HepG2 (cell line): ENCODE data around the gene PHACTR3. TPM values are rescaled to one million over a fixed set of nuclear protein-coding genes. Genes with fewer than 3 reads are reported as not detected.

Experiments used
- ATAC-seq: fragments of 200-7000 bp; cut with Tn5 transposase; 3 replicates; pipeline ENCODE4 v1.9.1; 2020; ENCODE audit warnings: mild to moderate bottlenecking, moderate library complexity
- BruUV-seq: library from RNA; stranded (reverse); fragments of 400-500 nt; replicated peaks from 2 replicates; lab custom pipeline; 2021; lab: Mats Ljungman, UMichigan
- CTCF ChIA-PET: fragments of 300-600 bp; formaldehyde crosslinking; extraction: SDS; loops from one replicate; lab custom pipeline; 2021; ENCODE audit warnings: low total read pairs, inconsistent platforms, low intra/inter-chr PET ratio; lab: Yijun Ruan, JAX
- POLR2A ChIA-PET: fragments of 350-600 bp; sonication (Branson Sonifier 250); formaldehyde crosslinking; loops from one replicate; lab custom pipeline; 2020; ENCODE audit warnings: antibody characterized with exemption, inconsistent platforms; lab: Yijun Ruan, JAX
- DNase-seq: peaks from one replicate; pipeline ENCODE4 v3.0.0-alpha.2; 2015; ENCODE audit warnings: low spot score
- FAIRE-seq: peaks from 3 replicates; lab custom pipeline; 2011; peaks lifted over from hg19 to GRCh38; lab: Jason Lieb, UNC
- H2AFZ ChIP-seq: one replicate; pipeline ENCODE4 v1.6.1; 2011; ENCODE audit warnings: low read length, inconsistent platforms
- H3K27ac ChIP-seq: fragments of 300-600 bp; 3 replicates; pipeline ENCODE4 v1.8.0; 2011; ENCODE audit warnings: mixed run types, mild to moderate bottlenecking, mixed read lengths, low read length, inconsistent platforms; ENCODE audit not compliant: insufficient read depth; ENCODE audit errors: extremely low read length
- H3K27me3 ChIP-seq, 2 experiments: fragments of 200-600 bp in 1 of 2; 2 replicates in 1 of 2; 3 replicates in 1 of 2; pipeline versions ENCODE4 v1.6.0 to v1.8.0; 2011; ENCODE audit warnings: low read length in 2 of 2, mild to moderate bottlenecking in 2 of 2, moderate library complexity in 2 of 2, inconsistent platforms in 1 of 2; ENCODE audit not compliant: insufficient read depth in 2 of 2, control insufficient read depth in 1 of 2
- H3K36me3 ChIP-seq, 2 experiments: fragments of 200-600 bp in 1 of 2; replicated peaks in 1 of 2; 2 replicates in 1 of 2; 3 replicates in 1 of 2; pipeline versions ENCODE4 v1.5.1 to v1.8.0; 2011; ENCODE audit warnings: low read length in 2 of 2, inconsistent platforms in 1 of 2; ENCODE audit not compliant: insufficient read depth in 2 of 2, control insufficient read depth in 1 of 2
- H3K4me1 ChIP-seq: 2 replicates; pipeline ENCODE4 v1.5.1; 2012; ENCODE audit warnings: low read length, inconsistent platforms; ENCODE audit not compliant: insufficient read depth
- H3K4me2 ChIP-seq: 2 replicates; pipeline ENCODE4 v1.6.0; 2011; ENCODE audit warnings: low read depth, low read length, inconsistent platforms
- H3K4me3 ChIP-seq, 3 experiments: fragments of 200-600 bp in 1 of 3; sonication (generic), shearing (Covaris generic) in 1 of 3; replicated peaks in 1 of 3; 2 replicates each; pipeline ENCODE4 v1.5.1; 2011 to 2016; ENCODE audit warnings: low read length in 3 of 3, inconsistent platforms in 2 of 3, low read depth in 2 of 3, mild to moderate bottlenecking in 2 of 3, control low read depth in 1 of 3, mixed read lengths in 1 of 3; ENCODE audit not compliant: insufficient read depth in 1 of 3
- H3K79me2 ChIP-seq: one replicate; pipeline ENCODE4 v1.6.1; 2011; ENCODE audit warnings: low read length, inconsistent platforms; ENCODE audit not compliant: insufficient read depth
- H3K9ac ChIP-seq: 2 replicates; pipeline ENCODE4 v1.6.0; 2011; ENCODE audit warnings: mild to moderate bottlenecking, low read depth, low read length, inconsistent platforms; ENCODE audit not compliant: insufficient read depth
- H3K9me3 ChIP-seq: 2 replicates; pipeline ENCODE4 v1.5.1; 2012; ENCODE audit warnings: mild to moderate bottlenecking, low read length
- H4K20me1 ChIP-seq: 2 replicates; pipeline ENCODE4 v1.6.0; 2011; ENCODE audit warnings: inconsistent platforms, mild to moderate bottlenecking, low read length, moderate library complexity; ENCODE audit not compliant: insufficient read depth
- ARHGAP35 ChIP-seq: sonication (generic); formaldehyde crosslinking; IDR thresholded peaks from 2 replicates; pipeline ENCODE4 v1.9.0; 2022; ENCODE audit warnings: mild to moderate bottlenecking, inconsistent platforms, moderate library complexity, missing genetic modification reagents, borderline replicate concordance
- ARID2 ChIP-seq: sonication (generic); formaldehyde crosslinking; IDR thresholded peaks from 2 replicates; pipeline ENCODE4 v1.8.1; 2022; ENCODE audit warnings: mild to moderate bottlenecking, missing genetic modification reagents, borderline replicate concordance
- ATF7 ChIP-seq, 2 experiments: fragments of 450-650 bp in 1 of 2; sonication (generic) in 1 of 2; formaldehyde crosslinking in 1 of 2; IDR thresholded peaks; 2 replicates each; pipeline versions ENCODE4 v1.4.0 to v1.6.1; 2016 to 2020; ENCODE audit warnings: antibody characterized with exemption in 1 of 2, mild to moderate bottlenecking in 1 of 2, missing genetic modification reagents in 1 of 2
- CENPBD1 ChIP-seq: sonication (generic); formaldehyde crosslinking; IDR thresholded peaks from 2 replicates; pipeline ENCODE4 v1.8.0; 2022; ENCODE audit warnings: missing genetic modification reagents, low read depth, mild to moderate bottlenecking, borderline replicate concordance
- EHMT2 ChIP-seq: fragments of 200-600 bp; sonication (generic); IDR thresholded peaks from 2 replicates; pipeline ENCODE4 v1.7.0; 2017; ENCODE audit warnings: antibody characterized with exemption, low read depth, low read length, borderline replicate concordance
- LRRFIP1 ChIP-seq: sonication (generic); formaldehyde crosslinking; conservative IDR thresholded peaks from 2 replicates; pipeline ENCODE4 v1.4.0; 2020; ENCODE audit warnings: missing genetic modification reagents
- RNF2 ChIP-seq: fragments of 450-650 bp; conservative IDR thresholded peaks from 2 replicates; pipeline ENCODE4 v1.6.1; 2016; ENCODE audit warnings: low read depth
- RORA ChIP-seq: sonication (generic); formaldehyde crosslinking; IDR thresholded peaks from 2 replicates; pipeline ENCODE4 v1.5.0; 2020; ENCODE audit warnings: mild to moderate bottlenecking, missing genetic modification reagents, moderate library complexity
- SIN3A ChIP-seq: IDR thresholded peaks from 2 replicates; pipeline ENCODE4 v1.6.1; 2011; ENCODE audit warnings: low read depth, mild to moderate bottlenecking, control low read depth, low read length, borderline replicate concordance
- SRSF1 ChIP-seq: fragments of 200-400 bp; formaldehyde crosslinking; optimal IDR thresholded peaks from 2 replicates; pipeline ENCODE3; 2017; ENCODE audit warnings: mild to moderate bottlenecking, low read depth, low read length, moderate library complexity
- ZKSCAN8 ChIP-seq: IDR thresholded peaks from 2 replicates; pipeline ENCODE4 v1.6.1; 2016; ENCODE audit warnings: borderline replicate concordance, missing genetic modification reagents, missing compliant biosample characterization
- ZNF275 ChIP-seq: sonication (generic); formaldehyde crosslinking; IDR thresholded peaks from 2 replicates; pipeline ENCODE4 v1.8.0; 2022; ENCODE audit warnings: missing genetic modification reagents, mild to moderate bottlenecking, inconsistent platforms, borderline replicate concordance
- ZNF547 ChIP-seq: sonication (generic); formaldehyde crosslinking; IDR thresholded peaks from 2 replicates; pipeline ENCODE4 v1.5.1; 2020; ENCODE audit warnings: mild to moderate bottlenecking, missing genetic modification reagents
- ZNF781 ChIP-seq: sonication (generic); formaldehyde crosslinking; IDR thresholded peaks from 2 replicates; pipeline ENCODE4 v1.5.1; 2020; ENCODE audit warnings: borderline replicate concordance, mild to moderate bottlenecking, missing genetic modification reagents; ENCODE audit errors: not compliant biosample characterization
- WGBS: methylation state at CpG from one replicate; pipeline ENCODE4 v1.1.6; 2017; ENCODE audit warnings: low lambda C conversion rate; 5-methylcytosine and 5-hydroxymethylcytosine counted together
- in situ Hi-C: cut with HindIII; loops from 2 replicates; pipeline ENCODE4 v1.10.0; 2017; ENCODE audit warnings: low pct_unique_long_range_greater_than_20kb; ENCODE audit not compliant: extremely low pct_ligation_motif_present
- intact Hi-C: fragments of 100-400 bp; cut with micrococcal nuclease; formaldehyde crosslinking; loops from one replicate; pipeline ENCODE4 v1.10.0; 2022; ENCODE audit not compliant: unreplicated experiment
- polyA plus RNA-seq, 8 experiments: library from polyadenylated mRNA; depleted of rRNA in 3 of 8; stranded (reverse) in 7 of 8; unstranded in 1 of 8; fragments of >200 nt; fragmentation: Illumina TruSeq in 4 of 8; extraction: Trizol in 4 of 8; gene quantifications; 2 replicates each; pipeline versions ENCODE4 v1.2.1 to v1.2.3, GENCODE V29; 2011 to 2016; ENCODE audit warnings: low read depth in 4 of 8, missing spikeins in 1 of 8, mixed read lengths in 1 of 8; ENCODE audit not compliant: insufficient read depth in 1 of 8
- total RNA-seq, 5 experiments: library from RNA; depleted of rRNA; stranded (reverse); fragments of >200 nt; fragmentation: Illumina TruSeq; extraction: Trizol; gene quantifications; 2 replicates each; pipeline ENCODE4 v1.2.3, GENCODE V29; 2016; ENCODE audit warnings: low read depth in 1 of 5

PHACTR3 gene
- total and polyA plus RNA-seq, 2 of the 13 experiments (the other 11 are each of a cell fraction or from before 2014, with no cell fraction given): not detected

- H4K20me1 ChIP-seq: no peaks in the 10 kb centered on the region
- no peaks in the 10 kb centered on the region for H3K79me2 ChIP-seq
- POLR2A ChIA-PET: no interaction called here
- in situ Hi-C loops: loop anchor here (5.0 kb wide), 1 partner anchor 58 kb away; no protein-coding TSS in a partner anchor
- H3K4me1 ChIP-seq: no peaks in the 10 kb centered on the region
- no peak overlapping the region for H3K4me3 ChIP-seq
- no peak overlapping the region for H3K4me2 ChIP-seq
- 3% methylated on average over 2 of the region's 2 CpGs for WGBS
- DNase-seq (no peak), ATAC-seq (no peak)
- H3K27ac ChIP-seq: no peak overlapping the region
- H3K9ac ChIP-seq: no peak overlapping the region
- intact Hi-C loops: no loop called here
- CTCF ChIA-PET: no interaction called here
- no TSS peak for BruUV-seq
- no peak overlapping the region for H2AFZ ChIP-seq
- no peak for TF ChIP-seq RORA (CRISPR knock-in tag)
- no peak for TF ChIP-seq ZNF781 (CRISPR knock-in tag)
- TF ChIP-seq SRSF1: no peak
- TF ChIP-seq, all 625 proteins: peak for 0
- Histone ChIP-seq H3K36me3 (no peaks in the 10 kb centered on the region), H3K27me3 (no peaks in the 10 kb centered on the region), H3K9me3 (0 out of 2 replicates have a peak, but pooled peaks cover 12% of the 10 kb centered on the region)
- FAIRE-seq: no peak
These were observed 185.3 kb downstream of the PHACTR3 start for GRCh38 chr20:59789686-59790085.

GRCh38 chr20:59790346-59790745 is 186.0 kb downstream of the PHACTR3 start:
- Histone ChIP-seq H2AFZ (no peak overlapping the region), H3K4me1 (no peaks in the 10 kb centered on the region), H3K27ac (no peak overlapping the region), H3K4me2 (no peak overlapping the region), H3K9me3 (peaks cover 13% of the 10 kb centered on the region; the same call in 1 of the 2 replicates), H3K79me2 (no peaks in the 10 kb centered on the region), H4K20me1 (no peaks in the 10 kb centered on the region), H3K4me3 (no peak overlapping the region), H3K36me3 (no peaks in the 10 kb centered on the region), H3K9ac (no peak overlapping the region), H3K27me3 (no peaks in the 10 kb centered on the region)
- intact Hi-C loops: no loop called here
- 0% methylated on average over 1 of the region's 1 CpG for WGBS
- no peak for DNase-seq
- ChIA-PET POLR2A (no interaction called here), CTCF (no interaction called here)
- ATAC-seq: no peak
- in situ Hi-C loops: no loop called here
- no peak for FAIRE-seq
- BruUV-seq: no TSS peak
- TF ChIP-seq ARID2 (CRISPR knock-in tag): no peak
- TF ChIP-seq EHMT2: no peak
- no peak for TF ChIP-seq RNF2
- TF ChIP-seq SIN3A: no peak
- no peak for TF ChIP-seq LRRFIP1 (CRISPR knock-in tag)
- no peak for TF ChIP-seq ATF7 (IDR thresholded peaks at IDR 0.05)
- TF ChIP-seq ATF7 (CRISPR knock-in tag; IDR thresholded peaks at IDR 0.05): no peak
- TF ChIP-seq ZKSCAN8 (CRISPR knock-in tag): no peak
- no peak for TF ChIP-seq CENPBD1
- no peak for TF ChIP-seq ARHGAP35
- TF ChIP-seq ZNF275 (CRISPR knock-in tag): no peak
- no peak for TF ChIP-seq ZNF547 (CRISPR knock-in tag)
